ENCODE results near the gene SLC39A5.

DNA sequence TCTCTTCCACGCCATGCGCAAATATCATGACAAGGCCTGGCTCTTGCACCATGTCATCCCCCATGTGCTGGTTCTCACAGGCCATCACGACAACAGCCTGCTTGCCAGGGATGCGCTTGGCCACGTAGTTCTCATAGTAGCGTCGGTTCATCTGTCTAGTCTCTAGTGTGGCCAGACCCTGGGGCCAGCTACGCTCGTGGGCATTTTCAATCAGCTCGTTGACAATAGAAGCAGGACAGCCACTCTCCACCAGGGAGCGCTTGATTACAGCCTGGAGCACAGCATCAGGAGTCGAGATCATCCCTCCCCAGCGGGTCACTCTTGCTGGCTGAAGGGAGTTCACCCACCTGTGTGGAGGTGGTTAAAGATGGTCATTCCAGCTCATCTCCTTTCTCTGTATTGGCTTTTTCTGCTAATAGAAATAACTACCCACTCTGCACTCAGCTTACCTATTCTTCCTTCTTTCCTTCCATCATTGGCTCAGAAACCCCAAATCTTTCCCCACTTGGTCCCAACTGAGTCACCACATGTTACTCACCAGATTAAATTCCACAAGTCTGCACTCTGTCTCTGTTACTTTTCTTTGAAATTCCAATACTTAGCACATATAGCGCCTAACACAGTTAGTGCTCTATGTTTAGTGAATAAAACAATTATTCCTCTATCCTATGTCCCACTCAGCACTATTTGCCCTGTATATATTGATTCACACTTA, 23.2 kb upstream of the SLC39A5 start:
- TF ChIP-seq FOXA1 (IDR thresholded peaks at IDR 0.05) (no peak), REST (IDR thresholded peaks at IDR 0.05) (no peak), YY1 (IDR thresholded peaks at IDR 0.05) (no peak), TAF1 (conservative IDR thresholded peaks at IDR 0.05) (no peak), JUND (IDR thresholded peaks at IDR 0.05) (no peak), GABPA (IDR thresholded peaks at IDR 0.05 in 1 of 2, conservative IDR thresholded peaks at IDR 0.05 in 1 of 2) (no peak)
- TF ChIP-seq, protein P1, sequence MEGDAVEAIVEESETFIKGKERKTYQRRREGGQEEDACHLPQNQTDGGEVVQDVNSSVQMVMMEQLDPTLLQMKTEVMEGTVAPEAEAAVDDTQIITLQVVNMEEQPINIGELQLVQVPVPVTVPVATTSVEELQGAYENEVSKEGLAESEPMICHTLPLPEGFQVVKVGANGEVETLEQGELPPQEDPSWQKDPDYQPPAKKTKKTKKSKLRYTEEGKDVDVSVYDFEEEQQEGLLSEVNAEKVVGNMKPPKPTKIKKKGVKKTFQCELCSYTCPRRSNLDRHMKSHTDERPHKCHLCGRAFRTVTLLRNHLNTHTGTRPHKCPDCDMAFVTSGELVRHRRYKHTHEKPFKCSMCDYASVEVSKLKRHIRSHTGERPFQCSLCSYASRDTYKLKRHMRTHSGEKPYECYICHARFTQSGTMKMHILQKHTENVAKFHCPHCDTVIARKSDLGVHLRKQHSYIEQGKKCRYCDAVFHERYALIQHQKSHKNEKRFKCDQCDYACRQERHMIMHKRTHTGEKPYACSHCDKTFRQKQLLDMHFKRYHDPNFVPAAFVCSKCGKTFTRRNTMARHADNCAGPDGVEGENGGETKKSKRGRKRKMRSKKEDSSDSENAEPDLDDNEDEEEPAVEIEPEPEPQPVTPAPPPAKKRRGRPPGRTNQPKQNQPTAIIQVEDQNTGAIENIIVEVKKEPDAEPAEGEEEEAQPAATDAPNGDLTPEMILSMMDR (IDR thresholded peaks at IDR 0.05; ENCODE audit: low read depth, low read length, missing input control) = peak; percentile 55
- TF ChIP-seq, protein P2, sequence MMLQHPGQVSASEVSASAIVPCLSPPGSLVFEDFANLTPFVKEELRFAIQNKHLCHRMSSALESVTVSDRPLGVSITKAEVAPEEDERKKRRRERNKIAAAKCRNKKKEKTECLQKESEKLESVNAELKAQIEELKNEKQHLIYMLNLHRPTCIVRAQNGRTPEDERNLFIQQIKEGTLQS (IDR thresholded peaks at IDR 0.05) = no peak

Measured in liver (tissue), 3 donors.